LHCN-M2 (cell line): ENCODE results near the gene LRRC25. TPM values are rescaled to one million over a fixed set of nuclear protein-coding genes. Genes with fewer than 3 reads are reported as not detected.

Experiments
- DNase-seq: peaks from one replicate; pipeline ENCODE4 v3.0.0-alpha.2; 2012; ENCODE audit warnings: low read depth
- total RNA-seq: library from RNA; depleted of rRNA; stranded (reverse); fragments of >200 nt; gene quantifications from 2 replicates; pipeline ENCODE4 v1.2.3, GENCODE V29; 2014; rRNA removed

LRRC25 gene
- total RNA-seq, 1 experiment from 2014 or later: not detected

- no peak for DNase-seq
Measured at GRCh38 chr19:18348171-18348570, 49.3 kb downstream of the LRRC25 start.

- no peak for DNase-seq
Measured at GRCh38 chr19:18346091-18346490, 51.3 kb downstream of the LRRC25 start.

GRCh38 chr19:18345296-18345695, 52.1 kb downstream of the LRRC25 start:
- DNase-seq: no peak

GRCh38 chr19:18344582-18344950, 52.9 kb downstream of the LRRC25 start:
- no peak for DNase-seq

GRCh38 chr19:18342090-18342632, 55.3 kb downstream of the LRRC25 start:
- DNase-seq: no peak

Other genes with a start within 250 kb of the LRRC25 start
- 21.2 and 40.6 TPM in 2 replicates for gene PIK3R2, start 244.5 kb downstream of the LRRC25 start, total RNA-seq
- 3.3 and 13.0 TPM in 2 replicates for gene IFI30, start 223.8 kb downstream of the LRRC25 start, total RNA-seq
- 33.7 and 51.1 TPM in 2 replicates for gene MPV17L2, start 204.4 kb downstream of the LRRC25 start, total RNA-seq
- gene RAB3A, start 193.6 kb downstream of the LRRC25 start, total RNA-seq: 1.4 and 1.7 TPM in 2 replicates
- 0.17 and 0.26 TPM in 2 replicates for gene PDE4C, start 171.2 kb downstream of the LRRC25 start, total RNA-seq
- gene IQCN, start 123.2 kb downstream of the LRRC25 start, total RNA-seq: 0.06 and 0.13 TPM in 2 replicates
- gene JUND, start 116.0 kb downstream of the LRRC25 start, total RNA-seq: 47.3 and 60.9 TPM in 2 replicates
- gene LSM4, start 74.5 kb downstream of the LRRC25 start, total RNA-seq: 376 and 434 TPM in 2 replicates
- 8.0 and 11.0 TPM in 2 replicates for gene PGPEP1, start 57.0 kb downstream of the LRRC25 start, total RNA-seq
- 109 and 147 TPM in 2 replicates for gene GDF15, start 11.5 kb downstream of the LRRC25 start, total RNA-seq
- 41.6 and 64.2 TPM in 2 replicates for gene SSBP4, start 21.8 kb upstream of the LRRC25 start, total RNA-seq
- gene ISYNA1, start 40.5 kb upstream of the LRRC25 start, total RNA-seq: 0.83 and 0.86 TPM in 2 replicates
- gene ELL, start 124.4 kb upstream of the LRRC25 start, total RNA-seq: 10.5 and 10.8 TPM in 2 replicates
- 374 and 409 TPM in 2 replicates for gene FKBP8, start 146.0 kb upstream of the LRRC25 start, total RNA-seq
- gene KXD1, start 160.2 kb upstream of the LRRC25 start, total RNA-seq: 136 and 148 TPM in 2 replicates
- gene UBA52, start 174.2 kb upstream of the LRRC25 start, total RNA-seq: 772 and 799 TPM in 2 replicates
- 90.9 and 100 TPM in 2 replicates for gene REX1BD, start 191.2 kb upstream of the LRRC25 start, total RNA-seq
- gene CRLF1, start 209.2 kb upstream of the LRRC25 start, total RNA-seq: 0.86 and 5.8 TPM in 2 replicates
- 0.11 and 0.26 TPM in 2 replicates for gene TMEM59L, start 215.2 kb upstream of the LRRC25 start, total RNA-seq
- 3.3 and 5.3 TPM in 2 replicates for gene KLHL26, start 239.4 kb upstream of the LRRC25 start, total RNA-seq